ENCODE results near the gene MIER1. TPM values are rescaled to one million over a fixed set of nuclear protein-coding genes. Genes with fewer than 3 reads are reported as not detected.

The MIER1 gene
- total RNA-seq, 1 experiment from 2014 or later: 20.5 TPM

Other genes starting within 250 kb of the MIER1 start
- gene DYNLT5, start 172.5 kb upstream of the MIER1 start, total RNA-seq (2014; rRNA removed; shearing (Covaris generic)): not detected in 2 replicates
- gene INSL5, start 123.7 kb upstream of the MIER1 start, total RNA-seq (2014; rRNA removed; shearing (Covaris generic)): not detected in 2 replicates
- 3.7 and 7.3 TPM in 2 replicates for gene DNAI4, start 134 bp upstream of the MIER1 start, total RNA-seq (2014; rRNA removed; shearing (Covaris generic))
- gene SLC35D1, start 129.2 kb downstream of the MIER1 start, total RNA-seq (2014; rRNA removed; shearing (Covaris generic)): 2.5 and 4.7 TPM in 2 replicates
- gene C1orf141, start 210.0 kb downstream of the MIER1 start, total RNA-seq (2014; rRNA removed; shearing (Covaris generic)): not detected in 2 replicates
- gene IL23R, start 241.5 kb downstream of the MIER1 start, total RNA-seq (2014; rRNA removed; shearing (Covaris generic)): not detected in 2 replicates